GM20000 (cell line): Measurements from ENCODE around the gene RNU7-1.

ENCODE experiments used
- DNase-seq: peaks from one replicate; pipeline ENCODE4 v3.0.0; 2012; ENCODE audit warnings: low spot score
- TF ChIP-seq, protein P1 (sequence below): IDR thresholded peaks from 2 replicates; pipeline ENCODE4 v1.5.1; 2012; ENCODE audit warnings: mild to moderate bottlenecking, control low read depth; ENCODE audit errors: extremely low read depth, missing control alignments

RNU7-1 gene

DNA sequence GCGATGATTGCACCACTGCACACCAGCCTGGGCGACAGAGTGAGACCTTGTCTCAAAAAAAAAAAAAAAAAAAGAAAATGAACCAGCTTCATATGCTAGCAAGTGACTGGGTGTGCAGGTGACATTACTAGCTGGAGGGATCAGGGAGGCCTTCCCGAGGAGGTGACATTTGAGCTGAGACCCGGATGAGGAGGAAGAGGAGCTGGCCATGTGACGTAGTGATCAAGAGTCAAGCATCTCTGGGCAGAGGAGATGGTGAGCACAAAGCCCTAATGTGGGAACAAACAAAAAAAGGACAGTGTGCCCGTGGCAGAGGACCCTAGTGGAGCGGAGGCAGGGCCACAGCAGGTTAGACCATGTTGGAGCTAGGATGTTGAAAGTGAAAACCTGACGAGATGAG, 4.0 kb downstream of the RNU7-1 start:
- TF ChIP-seq, protein P1, sequence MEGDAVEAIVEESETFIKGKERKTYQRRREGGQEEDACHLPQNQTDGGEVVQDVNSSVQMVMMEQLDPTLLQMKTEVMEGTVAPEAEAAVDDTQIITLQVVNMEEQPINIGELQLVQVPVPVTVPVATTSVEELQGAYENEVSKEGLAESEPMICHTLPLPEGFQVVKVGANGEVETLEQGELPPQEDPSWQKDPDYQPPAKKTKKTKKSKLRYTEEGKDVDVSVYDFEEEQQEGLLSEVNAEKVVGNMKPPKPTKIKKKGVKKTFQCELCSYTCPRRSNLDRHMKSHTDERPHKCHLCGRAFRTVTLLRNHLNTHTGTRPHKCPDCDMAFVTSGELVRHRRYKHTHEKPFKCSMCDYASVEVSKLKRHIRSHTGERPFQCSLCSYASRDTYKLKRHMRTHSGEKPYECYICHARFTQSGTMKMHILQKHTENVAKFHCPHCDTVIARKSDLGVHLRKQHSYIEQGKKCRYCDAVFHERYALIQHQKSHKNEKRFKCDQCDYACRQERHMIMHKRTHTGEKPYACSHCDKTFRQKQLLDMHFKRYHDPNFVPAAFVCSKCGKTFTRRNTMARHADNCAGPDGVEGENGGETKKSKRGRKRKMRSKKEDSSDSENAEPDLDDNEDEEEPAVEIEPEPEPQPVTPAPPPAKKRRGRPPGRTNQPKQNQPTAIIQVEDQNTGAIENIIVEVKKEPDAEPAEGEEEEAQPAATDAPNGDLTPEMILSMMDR = no peak

DNA sequence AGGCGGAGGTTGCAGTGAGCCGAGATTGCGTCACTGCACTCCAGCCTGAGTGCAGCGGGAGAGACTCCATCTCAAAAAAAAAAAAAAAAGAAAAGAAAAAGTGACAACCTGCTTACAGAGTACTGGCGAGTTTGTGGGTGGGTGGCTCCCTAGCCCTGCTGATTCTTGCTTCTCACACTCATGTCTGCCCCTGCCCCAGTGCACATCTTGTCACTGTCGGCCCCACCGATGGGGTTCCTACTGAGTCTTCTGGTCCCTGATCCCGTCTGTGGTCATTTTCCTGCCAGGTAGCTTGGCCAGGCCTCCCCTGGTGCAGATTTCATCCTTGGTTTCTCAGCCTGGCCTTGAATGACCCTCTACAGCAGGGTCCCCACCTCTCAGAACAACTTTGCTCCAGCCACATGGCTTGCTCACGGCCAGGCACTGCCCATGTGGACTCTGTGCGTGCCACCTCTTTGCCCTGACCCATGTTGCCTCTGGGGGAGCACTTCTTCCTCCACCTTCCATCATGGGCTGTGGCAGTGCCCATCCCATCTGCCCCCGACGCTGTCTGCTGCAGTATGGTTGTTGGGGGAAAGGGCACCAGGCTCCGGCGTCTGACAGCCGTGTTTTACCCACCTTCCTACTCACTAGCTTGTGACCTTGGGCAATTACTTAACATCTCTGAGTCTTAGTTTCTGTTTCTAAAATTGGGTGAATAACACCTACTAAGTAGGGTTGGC, 5.4 kb downstream of the RNU7-1 start:
- TF ChIP-seq, protein P1 = no peak
- no peak for DNase-seq

More for the DNA sequence above, 4.0 kb downstream of the RNU7-1 start:
- no peak for DNase-seq

DNA sequence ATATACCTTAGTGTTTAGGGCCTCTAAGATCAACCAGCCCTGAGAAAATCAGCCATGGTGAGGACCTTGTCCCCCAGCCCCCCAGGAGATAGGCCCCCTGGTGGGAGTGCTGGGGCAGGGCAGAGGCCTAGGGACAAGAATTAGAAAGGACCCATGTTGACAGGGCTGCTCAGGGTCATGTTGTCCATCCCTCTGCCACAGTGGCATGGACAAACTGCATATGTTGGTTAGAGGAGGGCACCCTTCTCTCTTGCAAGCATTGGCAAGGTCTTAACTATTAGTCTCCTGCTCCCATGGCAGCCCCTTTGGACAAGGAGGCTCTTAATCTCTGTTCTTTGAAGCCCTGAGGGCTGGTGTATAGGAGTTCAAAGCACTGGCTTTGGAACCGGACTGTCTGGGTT, 6.8 kb downstream of the RNU7-1 start:
- no peak for DNase-seq
- TF ChIP-seq, protein P1 = peak; percentile 36

DNA sequence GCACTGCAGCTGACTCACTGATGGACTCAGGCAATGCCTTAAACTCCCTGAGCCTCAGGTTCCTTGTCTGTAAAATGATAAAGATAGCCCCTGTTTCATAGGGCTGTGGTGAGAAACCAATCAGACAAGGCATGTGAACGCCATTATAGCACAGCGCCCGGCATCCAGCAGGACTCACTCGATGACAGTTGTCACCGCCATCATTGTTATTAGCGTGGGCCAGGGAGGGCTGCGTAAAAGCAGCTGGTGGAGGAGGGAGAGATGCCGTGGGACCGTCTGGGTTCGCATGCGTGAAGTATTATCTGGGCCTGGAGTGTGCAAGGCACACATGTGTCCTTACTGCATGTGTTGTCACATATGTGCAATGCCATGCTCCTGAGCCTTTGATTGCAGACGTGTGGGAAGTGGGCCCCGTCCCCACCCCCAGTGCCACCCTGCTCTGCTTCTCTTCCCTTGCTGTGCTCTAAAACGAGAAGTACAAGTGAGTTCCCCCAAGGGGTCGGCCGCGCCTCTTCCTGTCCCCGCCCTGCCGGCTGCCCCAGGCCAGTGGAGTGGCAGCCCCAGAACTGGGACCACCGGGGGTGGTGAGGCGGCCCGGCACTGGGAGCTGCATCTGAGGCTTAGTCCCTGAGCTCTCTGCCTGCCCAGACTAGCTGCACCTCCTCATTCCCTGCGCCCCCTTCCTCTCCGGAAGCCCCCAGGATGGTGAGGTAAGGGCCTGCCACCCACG, 7.4 kb downstream of the RNU7-1 start, which contains the start of gene PTPN6:
Gene PTPN6, plus strand, starts transcription at position 546 of the 730 bp plus-strand sequence. Its CDS starts 157 bp downstream, at position 703.
- peak; percentile 54 for DNase-seq
- TF ChIP-seq, protein P1 = no peak

DNA sequence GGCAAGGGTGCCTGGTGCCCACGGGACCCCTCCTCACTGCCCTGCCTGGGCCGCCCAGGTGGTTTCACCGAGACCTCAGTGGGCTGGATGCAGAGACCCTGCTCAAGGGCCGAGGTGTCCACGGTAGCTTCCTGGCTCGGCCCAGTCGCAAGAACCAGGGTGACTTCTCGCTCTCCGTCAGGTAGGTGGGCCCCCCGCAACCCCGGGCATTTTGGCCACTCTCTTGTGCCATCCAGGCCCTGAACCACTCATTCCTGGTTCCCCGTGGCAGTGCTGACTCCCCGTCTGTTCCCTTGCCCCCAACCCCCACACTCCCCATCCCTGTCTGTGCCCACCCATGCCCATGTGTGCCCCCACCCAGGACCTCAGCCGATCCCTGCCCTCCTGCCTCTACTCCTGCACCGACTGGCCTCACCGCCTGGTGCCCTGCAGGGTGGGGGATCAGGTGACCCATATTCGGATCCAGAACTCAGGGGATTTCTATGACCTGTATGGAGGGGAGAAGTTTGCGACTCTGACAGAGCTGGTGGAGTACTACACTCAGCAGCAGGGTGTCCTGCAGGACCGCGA, 8.0 kb downstream of the RNU7-1 start:
- TF ChIP-seq, protein P1 = no peak
- DNase-seq = no peak

DNA sequence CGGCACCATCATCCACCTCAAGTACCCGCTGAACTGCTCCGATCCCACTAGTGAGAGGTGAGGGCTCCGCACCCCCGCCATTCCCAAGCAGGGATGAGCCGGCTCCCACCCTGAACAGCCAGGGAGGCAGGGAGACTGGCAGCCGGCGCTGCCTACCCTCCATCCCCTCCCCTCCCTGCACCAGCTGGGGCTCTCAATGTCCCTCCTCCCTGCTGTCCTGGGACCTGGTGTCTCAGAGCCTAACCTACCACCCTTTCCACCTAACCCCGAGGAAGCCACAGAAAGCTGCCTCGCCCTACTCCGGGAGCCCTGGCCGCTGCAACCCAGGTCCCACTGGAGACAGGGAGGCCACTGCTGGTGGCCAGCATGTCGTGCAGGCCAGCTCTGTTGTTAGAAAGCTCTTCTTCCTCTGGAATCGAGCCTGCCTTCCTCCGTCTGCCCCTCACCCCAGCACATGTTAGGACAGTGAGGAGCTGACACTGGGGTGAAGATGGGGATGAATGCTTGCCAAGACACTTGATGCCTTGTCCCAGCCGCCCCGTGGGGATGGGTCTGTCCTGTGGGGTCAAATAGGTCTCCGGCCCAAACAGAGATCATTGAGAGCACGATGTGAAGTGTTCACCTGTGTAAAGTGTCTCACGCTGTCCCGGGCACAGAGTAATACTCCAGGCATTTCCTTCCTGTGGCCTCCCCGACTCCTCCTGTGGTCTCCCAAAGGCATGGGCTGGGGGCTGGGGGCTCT, 8.7 kb downstream of the RNU7-1 start:
- no peak for DNase-seq
- TF ChIP-seq, protein P1 = no peak
